Measurements from ENCODE around the gene TOMM70. TPM values are rescaled to one million over a fixed set of nuclear protein-coding genes. Genes with fewer than 3 reads are reported as not detected.

TOMM70 gene
- total and polyA plus RNA-seq, 2 of the 13 experiments (the other 11 are each of a cell fraction or from before 2014, with no cell fraction given), result 27.0 to 77.2 TPM

- TF ChIP-seq, protein P1, sequence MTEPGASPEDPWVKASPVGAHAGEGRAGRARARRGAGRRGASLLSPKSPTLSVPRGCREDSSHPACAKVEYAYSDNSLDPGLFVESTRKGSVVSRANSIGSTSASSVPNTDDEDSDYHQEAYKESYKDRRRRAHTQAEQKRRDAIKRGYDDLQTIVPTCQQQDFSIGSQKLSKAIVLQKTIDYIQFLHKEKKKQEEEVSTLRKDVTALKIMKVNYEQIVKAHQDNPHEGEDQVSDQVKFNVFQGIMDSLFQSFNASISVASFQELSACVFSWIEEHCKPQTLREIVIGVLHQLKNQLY (CRISPR knock-in tag; IDR thresholded peaks at IDR 0.05), result no peak
- TF ChIP-seq ZNF251 (CRISPR knock-in tag; IDR thresholded peaks at IDR 0.05), result no peak
- no peak for TF ChIP-seq SMARCC2 (IDR thresholded peaks at IDR 0.05)
- TF ChIP-seq ATRX (CRISPR knock-in tag; IDR thresholded peaks at IDR 0.05; ENCODE audit: borderline replicate concordance), result no peak
- TF ChIP-seq EHMT2 (IDR thresholded peaks at IDR 0.05; ENCODE audit: borderline replicate concordance, low read depth, low read length), result no peak
- TF ChIP-seq HIVEP1 (CRISPR knock-in tag; IDR thresholded peaks at IDR 0.05), result no peak
- no peak for TF ChIP-seq ZFP36L1 (CRISPR knock-in tag; IDR thresholded peaks at IDR 0.05)
- TF ChIP-seq ZNF3 (CRISPR knock-in tag; IDR thresholded peaks at IDR 0.05), result no peak
- TF ChIP-seq, protein P2, sequence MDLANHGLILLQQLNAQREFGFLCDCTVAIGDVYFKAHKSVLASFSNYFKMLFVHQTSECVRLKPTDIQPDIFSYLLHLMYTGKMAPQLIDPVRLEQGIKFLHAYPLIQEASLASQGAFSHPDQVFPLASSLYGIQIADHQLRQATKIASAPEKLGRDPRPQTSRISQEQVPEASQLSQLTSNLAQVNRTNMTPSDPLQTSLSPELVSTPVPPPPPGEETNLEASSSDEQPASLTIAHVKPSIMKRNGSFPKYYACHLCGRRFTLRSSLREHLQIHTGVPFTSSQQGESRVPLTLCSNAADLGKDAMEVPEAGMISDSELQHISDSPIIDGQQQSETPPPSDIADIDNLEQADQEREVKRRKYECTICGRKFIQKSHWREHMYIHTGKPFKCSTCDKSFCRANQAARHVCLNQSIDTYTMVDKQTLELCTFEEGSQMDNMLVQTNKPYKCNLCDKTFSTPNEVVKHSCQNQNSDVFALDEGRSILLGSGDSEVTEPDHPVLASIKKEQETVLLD (CRISPR knock-in tag; IDR thresholded peaks at IDR 0.05; ENCODE audit: low read depth), result no peak
- TF ChIP-seq, protein P3, sequence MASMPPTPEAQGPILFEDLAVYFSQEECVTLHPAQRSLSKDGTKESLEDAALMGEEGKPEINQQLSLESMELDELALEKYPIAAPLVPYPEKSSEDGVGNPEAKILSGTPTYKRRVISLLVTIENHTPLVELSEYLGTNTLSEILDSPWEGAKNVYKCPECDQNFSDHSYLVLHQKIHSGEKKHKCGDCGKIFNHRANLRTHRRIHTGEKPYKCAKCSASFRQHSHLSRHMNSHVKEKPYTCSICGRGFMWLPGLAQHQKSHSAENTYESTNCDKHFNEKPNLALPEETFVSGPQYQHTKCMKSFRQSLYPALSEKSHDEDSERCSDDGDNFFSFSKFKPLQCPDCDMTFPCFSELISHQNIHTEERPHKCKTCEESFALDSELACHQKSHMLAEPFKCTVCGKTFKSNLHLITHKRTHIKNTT (CRISPR knock-in tag; IDR thresholded peaks at IDR 0.05), result no peak
- TF ChIP-seq GATAD2A (CRISPR knock-in tag; IDR thresholded peaks at IDR 0.05), result no peak
- TF ChIP-seq NBN (conservative IDR thresholded peaks at IDR 0.05), result no peak
- TF ChIP-seq USF2 (IDR thresholded peaks at IDR 0.05; ENCODE audit: low read depth, low read length), result no peak
- peak; percentile 21; the same call in 1 of the 2 replicates for TF ChIP-seq USF2 (CRISPR knock-in tag; IDR thresholded peaks at IDR 0.05; ENCODE audit: borderline replicate concordance)
- TF ChIP-seq, protein P4, sequence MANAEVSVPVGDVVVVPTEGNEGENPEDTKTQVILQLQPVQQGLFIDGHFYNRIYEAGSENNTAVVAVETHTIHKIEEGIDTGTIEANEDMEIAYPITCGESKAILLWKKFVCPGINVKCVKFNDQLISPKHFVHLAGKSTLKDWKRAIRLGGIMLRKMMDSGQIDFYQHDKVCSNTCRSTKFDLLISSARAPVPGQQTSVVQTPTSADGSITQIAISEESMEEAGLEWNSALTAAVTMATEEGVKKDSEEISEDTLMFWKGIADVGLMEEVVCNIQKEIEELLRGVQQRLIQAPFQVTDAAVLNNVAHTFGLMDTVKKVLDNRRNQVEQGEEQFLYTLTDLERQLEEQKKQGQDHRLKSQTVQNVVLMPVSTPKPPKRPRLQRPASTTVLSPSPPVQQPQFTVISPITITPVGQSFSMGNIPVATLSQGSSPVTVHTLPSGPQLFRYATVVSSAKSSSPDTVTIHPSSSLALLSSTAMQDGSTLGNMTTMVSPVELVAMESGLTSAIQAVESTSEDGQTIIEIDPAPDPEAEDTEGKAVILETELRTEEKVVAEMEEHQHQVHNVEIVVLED (CRISPR knock-in tag; IDR thresholded peaks at IDR 0.05; ENCODE audit: borderline replicate concordance), result peak; percentile 39; the same call in 1 of the 2 replicates
- no peak for TF ChIP-seq SRSF1 (optimal IDR thresholded peaks at IDR 0.05; ENCODE audit: low read depth, low read length)
- no peak for TF ChIP-seq ZFP90 (CRISPR knock-in tag; IDR thresholded peaks at IDR 0.05; ENCODE audit: borderline replicate concordance)
- no peak for TF ChIP-seq ZNF724P (CRISPR knock-in tag; IDR thresholded peaks at IDR 0.05; ENCODE audit: borderline replicate concordance)
- no peak for TF ChIP-seq ZNF563 (CRISPR knock-in tag; IDR thresholded peaks at IDR 0.05)
- TF ChIP-seq GABPB1 (CRISPR knock-in tag; IDR thresholded peaks at IDR 0.05), result no peak
- no peak for TF ChIP-seq ZNF543 (CRISPR knock-in tag; IDR thresholded peaks at IDR 0.05)
- TF ChIP-seq ZNF879 (CRISPR knock-in tag; IDR thresholded peaks at IDR 0.05), result no peak
- no peak for TF ChIP-seq ZNF235 (CRISPR knock-in tag; IDR thresholded peaks at IDR 0.05; ENCODE audit: borderline replicate concordance)
- no peak for TF ChIP-seq DNMT3B (CRISPR knock-in tag; conservative IDR thresholded peaks at IDR 0.05)
Measured at GRCh38 chr3:100352296-100353231, 48.3 kb downstream of the TOMM70 start (continued).
